Measurements from ENCODE around the gene MYO18A. TPM values are rescaled to one million over a fixed set of nuclear protein-coding genes. Genes with fewer than 3 reads are reported as not detected.
A peak's percentile ranks its signal among the peaks of the same experiment; 100 is the strongest.

MYO18A gene
- total RNA-seq, 1 donor from 2014 or later = 167 TPM

- no peak for DNase-seq (ENCODE audit: low read depth)
Measured at GRCh38 chr17:29051731-29052130, 128.5 kb downstream of the MYO18A start.

GRCh38 chr17:29051194-29051593 is 129.0 kb downstream of the MYO18A start:
- no peak for DNase-seq (ENCODE audit: low read depth)

- DNase-seq (ENCODE audit: low read depth) = no peak
Measured at GRCh38 chr17:29050176-29050575, 130.0 kb downstream of the MYO18A start.

- peak; percentile 78 for DNase-seq (ENCODE audit: low read depth)
Measured at GRCh38 chr17:29049541-29050145, 130.6 kb downstream of the MYO18A start.

GRCh38 chr17:29048440-29049368 is 131.5 kb downstream of the MYO18A start:
- peak; percentile 98 for DNase-seq (ENCODE audit: low read depth)

GRCh38 chr17:29046473-29046839 is 133.7 kb downstream of the MYO18A start:
- DNase-seq (ENCODE audit: low read depth) = peak; percentile 74

GRCh38 chr17:29045734-29046472 is 134.3 kb downstream of the MYO18A start:
- no peak for DNase-seq (ENCODE audit: low read depth)

GRCh38 chr17:29045026-29045425 is 135.2 kb downstream of the MYO18A start:
- peak; percentile 59 for DNase-seq (ENCODE audit: low read depth)

GRCh38 chr17:29043539-29044145 is 136.6 kb downstream of the MYO18A start:
- DNase-seq (ENCODE audit: low read depth) = peak; percentile 44

GRCh38 chr17:29042679-29043538 is 137.3 kb downstream of the MYO18A start, which contains the start of gene PIPOX:
Gene PIPOX, plus strand, starts transcription at chr17:29043141. Its CDS starts 85 bp downstream, at chr17:29043226.
- peak; percentile 85 for DNase-seq (ENCODE audit: low read depth)

GRCh38 chr17:29042026-29042678 is 138.0 kb downstream of the MYO18A start:
- DNase-seq (ENCODE audit: low read depth) = no peak

- DNase-seq (ENCODE audit: low read depth) = no peak
Measured at GRCh38 chr17:29041571-29041970, 138.6 kb downstream of the MYO18A start.

GRCh38 chr17:29041091-29041490 is 139.1 kb downstream of the MYO18A start:
- no peak for DNase-seq (ENCODE audit: low read depth)

GRCh38 chr17:29039764-29040598 is 140.2 kb downstream of the MYO18A start:
- DNase-seq (ENCODE audit: low read depth) = peak; percentile 97

- no peak for DNase-seq (ENCODE audit: low read depth)
Measured at GRCh38 chr17:29038085-29038795, 142.0 kb downstream of the MYO18A start.

- no peak for DNase-seq (ENCODE audit: low read depth)
Measured at GRCh38 chr17:29037739-29038084, 142.5 kb downstream of the MYO18A start.

GRCh38 chr17:29036584-29036983 is 143.6 kb downstream of the MYO18A start:
- DNase-seq (ENCODE audit: low read depth) = no peak

- no peak for DNase-seq (ENCODE audit: low read depth)
Measured at GRCh38 chr17:29034510-29034909, 145.7 kb downstream of the MYO18A start.
